HG02981 (cell line): ENCODE results near the gene CKS2.
"Not testable (repeated sequence)": the region's sequence is repeated elsewhere in the genome, so short reads cannot be mapped to it uniquely, and the experiment has no call there.

Source experiments
- ATAC-seq: cut with Tn5 transposase; IDR thresholded peaks from one replicate; pipeline ENCODE4 v1.9.1; 2021; ENCODE audit warnings: mild to moderate bottlenecking, moderate library complexity; ENCODE audit not compliant: unreplicated experiment

Gene CKS2

GRCh38 chr9:89309608-89310474 is 1.2 kb upstream of the CKS2 start:
- ATAC-seq = no peak

DNA sequence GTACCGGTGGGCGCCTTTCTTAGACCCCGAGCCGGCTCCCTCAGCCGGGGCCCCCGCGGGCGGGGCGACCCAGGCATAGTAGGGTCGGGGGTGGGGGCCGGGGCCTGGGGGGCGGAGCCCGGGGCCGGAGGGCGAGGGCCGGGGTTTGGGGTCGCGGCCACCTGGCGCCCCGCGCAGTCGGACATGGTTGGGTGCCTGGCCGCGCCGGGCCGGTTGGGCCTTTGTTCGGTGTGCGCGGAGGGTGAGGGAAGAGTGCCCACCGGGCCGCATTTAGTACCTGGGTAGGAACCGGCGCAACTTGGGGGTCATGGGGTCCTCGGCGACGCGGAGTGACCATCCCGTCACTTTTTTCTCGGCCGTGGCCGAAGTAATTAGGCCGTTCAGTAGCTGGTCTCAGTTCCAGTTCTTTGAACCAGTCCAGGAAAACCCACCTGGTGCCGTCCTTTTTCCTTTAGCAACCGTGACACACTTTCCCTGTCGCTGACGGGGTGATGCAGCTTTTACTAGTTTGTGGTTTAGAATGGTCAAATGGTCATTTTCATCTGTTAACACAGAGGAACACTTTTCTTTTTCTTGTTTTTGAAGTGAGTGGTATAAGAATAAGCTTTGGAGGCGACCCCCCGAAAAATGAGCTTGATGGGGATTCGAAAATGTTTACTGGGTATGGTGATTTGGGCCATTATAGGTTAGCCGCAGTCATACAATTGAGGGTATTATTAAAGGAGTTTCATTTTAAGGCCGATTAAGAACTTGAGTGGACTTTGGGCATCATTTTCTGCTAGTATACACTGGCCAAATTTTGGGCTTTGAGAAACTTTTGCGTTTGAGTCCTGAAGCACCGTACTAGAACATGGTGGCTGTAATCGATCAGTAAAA is 589 bp downstream of the CKS2 start:
- no peak for ATAC-seq

- ATAC-seq = no peak
Measured at GRCh38 chr9:89312222-89312571, 1.2 kb downstream of the CKS2 start.

DNA sequence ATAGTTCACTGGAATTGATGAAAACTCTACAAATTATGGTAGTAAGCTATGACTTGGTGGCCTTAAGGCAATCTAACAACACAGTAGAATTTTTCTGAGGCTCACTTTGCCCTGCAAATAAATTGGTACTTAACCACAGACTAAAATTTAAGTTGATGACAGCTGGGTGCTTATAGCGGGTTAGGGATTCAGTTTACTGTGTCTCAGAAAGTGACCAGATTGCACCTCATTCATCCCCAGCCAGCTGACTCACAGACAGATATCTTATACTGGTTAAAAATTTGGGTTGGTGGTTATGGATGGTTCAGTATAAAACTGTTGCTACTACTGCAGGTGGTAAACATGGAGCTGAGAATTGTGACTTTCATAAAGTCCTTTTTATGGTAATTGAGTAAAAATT is 2.8 kb downstream of the CKS2 start:
- ATAC-seq = no peak

DNA sequence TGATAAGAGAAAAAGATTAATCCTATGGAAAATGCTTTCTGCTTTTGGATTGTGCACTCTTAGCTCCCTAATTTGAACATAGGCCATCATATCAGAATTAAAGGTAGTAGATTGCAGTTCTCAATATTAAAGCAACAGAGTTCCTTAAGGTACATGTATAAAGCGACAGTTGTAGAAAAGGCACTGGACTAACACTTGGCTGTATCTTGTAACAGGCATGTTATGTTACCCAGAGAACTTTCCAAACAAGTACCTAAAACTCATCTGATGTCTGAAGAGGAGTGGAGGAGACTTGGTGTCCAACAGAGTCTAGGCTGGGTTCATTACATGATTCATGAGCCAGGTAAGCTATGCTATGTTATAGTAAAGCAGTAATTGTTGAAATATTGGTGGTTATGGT is 4.0 kb downstream of the CKS2 start:
- no peak for ATAC-seq

- no peak for ATAC-seq
Measured at GRCh38 chr9:89315482-89315881, 4.5 kb downstream of the CKS2 start.

DNA sequence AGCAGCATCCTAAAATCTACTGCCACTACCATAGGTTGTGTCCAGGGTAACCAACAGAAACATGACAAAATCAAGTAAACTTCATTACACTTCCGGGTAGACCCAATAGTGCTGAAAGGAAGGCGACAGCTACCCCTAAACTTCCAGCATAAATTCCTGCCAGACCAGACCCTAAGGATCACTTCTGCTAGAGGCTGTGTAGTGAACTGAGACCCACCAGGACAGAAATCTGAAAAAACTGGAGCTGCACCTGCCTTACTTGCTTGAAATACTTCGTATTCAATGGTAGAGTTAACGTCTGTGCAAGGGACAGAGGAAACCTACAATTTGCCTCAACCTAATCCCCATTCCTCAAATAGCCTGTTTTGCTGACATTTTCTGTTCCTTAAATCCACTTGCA is 6.3 kb downstream of the CKS2 start:
- no peak for ATAC-seq

DNA sequence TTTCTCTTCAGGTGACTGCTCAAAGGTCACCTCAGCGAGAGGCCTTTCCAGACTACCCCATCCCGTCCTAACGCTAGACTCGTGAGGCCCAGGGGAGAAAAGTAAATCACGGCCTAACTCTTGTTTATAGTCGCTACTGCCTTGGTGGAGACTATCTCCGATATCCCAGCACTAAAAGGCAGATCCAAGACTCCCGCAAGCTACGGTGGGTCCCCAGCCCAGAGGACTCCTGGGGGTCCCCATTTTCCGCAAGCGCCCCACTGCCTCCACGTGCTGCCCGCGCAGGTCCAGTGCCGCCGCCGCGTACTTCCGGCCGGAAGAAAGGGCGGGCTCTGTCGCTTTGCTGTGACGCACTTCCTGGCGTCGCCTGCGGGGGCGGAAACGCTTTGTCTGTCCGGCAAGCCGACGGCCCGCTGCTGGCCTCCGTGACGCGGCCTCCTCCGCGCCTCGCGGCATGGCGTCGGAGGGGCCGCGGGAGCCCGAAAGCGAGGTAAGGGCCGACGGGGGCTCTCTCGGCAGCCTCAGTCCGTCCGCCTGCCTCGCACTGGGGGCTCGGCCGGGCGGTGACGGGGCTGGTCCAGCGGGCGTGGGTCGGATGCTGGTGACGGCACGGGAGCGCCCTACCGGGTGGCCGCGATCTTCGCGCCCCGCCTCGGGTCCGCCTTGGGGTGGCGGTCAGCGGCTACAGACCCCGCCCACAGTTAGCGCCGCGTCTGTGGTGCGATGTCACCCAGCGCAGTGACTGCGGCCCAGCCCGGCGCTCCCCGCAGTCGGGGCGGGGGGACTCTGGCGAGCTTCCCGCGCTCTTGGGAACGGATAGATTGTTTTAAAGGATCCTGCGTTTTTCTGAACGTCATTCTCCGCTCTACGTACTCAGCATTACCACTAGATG is 7.4 kb downstream of the CKS2 start, which contains the start of gene SECISBP2:
TSS of gene SECISBP2 (plus strand) at position 378 of the 892 bp plus-strand sequence. CDS start at position 455, 77 bp downstream.
- peak; percentile 89 for ATAC-seq

DNA sequence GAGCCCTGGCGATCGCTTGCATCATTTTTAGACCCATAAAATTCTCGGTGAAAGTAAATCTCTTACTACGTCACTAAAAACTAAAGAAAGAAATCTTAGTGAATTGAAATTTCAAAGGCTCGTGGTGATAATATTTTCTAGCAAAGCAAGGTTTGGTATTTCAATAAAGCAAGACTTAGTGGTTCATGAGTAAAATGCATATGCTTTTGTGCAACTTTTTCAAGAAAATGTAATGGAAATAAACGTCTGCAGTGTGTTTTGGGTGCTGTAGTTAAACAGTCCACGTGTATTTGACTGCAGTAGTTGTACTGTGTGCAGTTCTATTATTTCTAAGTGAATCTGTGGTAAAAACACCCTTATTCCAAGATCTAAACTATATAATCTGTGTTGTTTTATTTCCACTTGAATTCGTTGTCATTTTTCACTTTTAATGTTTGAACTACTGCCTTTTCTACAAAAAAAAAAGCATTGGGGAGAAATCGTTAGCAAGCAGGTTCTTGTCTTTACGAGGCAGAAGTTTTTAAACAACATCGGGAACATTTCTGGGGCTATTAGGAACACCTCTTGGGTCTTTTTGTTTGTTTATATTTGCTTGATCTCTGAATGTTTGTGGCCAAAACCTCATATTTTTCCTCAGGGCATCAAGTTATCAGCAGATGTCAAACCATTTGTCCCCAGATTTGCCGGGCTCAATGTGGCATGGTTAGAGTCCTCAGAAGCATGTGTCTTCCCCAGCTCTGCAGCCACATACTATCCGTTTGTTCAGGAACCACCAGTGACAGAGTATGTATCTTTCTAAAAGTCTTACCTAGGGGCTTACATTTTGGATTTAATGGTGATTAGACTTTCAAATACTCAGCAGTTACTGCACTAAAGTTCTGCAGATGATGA is 8.3 kb downstream of the CKS2 start:
- ATAC-seq = no peak

DNA sequence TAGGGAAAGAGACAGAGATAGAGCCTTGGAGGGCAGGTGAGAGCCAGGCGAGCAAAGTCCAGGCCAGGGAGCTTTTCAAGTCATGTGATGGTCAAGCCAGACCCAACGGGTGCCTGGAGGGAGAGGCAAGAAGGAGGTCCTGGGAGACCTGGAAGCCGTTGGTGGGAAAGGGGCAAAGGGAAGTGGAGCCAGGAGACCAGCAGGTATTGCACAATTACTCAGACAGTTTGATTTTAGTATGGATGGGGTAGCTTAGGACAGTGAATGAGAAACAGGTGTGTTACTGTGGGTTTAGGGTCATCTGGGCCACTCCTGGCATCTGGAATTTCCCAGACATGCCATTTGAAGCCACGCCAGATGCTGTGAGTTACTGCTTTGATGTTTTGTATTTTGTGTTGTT is 12.4 kb downstream of the CKS2 start:
- ATAC-seq = no peak

GRCh38 chr9:89325733-89326132 is 14.7 kb downstream of the CKS2 start:
- ATAC-seq = no peak

DNA sequence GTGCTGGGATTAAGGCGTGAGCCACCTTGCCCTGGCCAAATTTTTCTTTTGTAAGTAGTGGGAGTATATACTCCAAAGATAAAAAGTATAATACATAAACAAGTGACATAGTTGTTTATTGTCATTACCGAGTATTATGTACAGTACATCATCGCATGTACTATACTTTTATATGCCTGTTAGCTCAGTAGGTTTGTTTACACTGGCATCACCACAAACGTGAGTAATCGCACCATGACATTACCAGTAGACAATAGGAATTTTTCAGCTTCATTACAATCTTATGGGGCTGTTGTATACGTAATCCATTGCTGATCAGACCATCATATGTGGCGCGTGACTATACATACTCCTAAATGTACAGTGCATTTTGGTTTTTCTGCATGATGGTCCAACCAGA is 17.1 kb downstream of the CKS2 start:
- ATAC-seq = no peak

DNA sequence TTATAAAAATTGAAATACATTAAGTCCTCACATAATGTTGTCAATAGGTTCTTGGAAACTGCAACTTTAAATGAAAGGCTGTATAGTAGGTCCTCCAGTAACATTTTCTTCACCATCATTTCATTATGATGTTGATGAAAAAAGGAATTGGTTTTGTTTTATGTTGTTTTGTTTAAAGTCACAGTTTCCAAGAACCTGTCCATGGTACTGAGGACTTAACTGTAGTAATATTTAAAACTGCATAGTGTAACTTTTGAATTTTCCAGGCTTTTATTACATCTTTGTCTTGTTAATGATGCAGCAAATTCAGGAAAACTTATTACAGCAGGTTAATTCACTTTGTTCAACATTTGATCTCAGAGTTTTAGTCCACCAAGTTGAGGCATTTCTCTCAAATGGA is 18.9 kb downstream of the CKS2 start:
- no peak for ATAC-seq

DNA sequence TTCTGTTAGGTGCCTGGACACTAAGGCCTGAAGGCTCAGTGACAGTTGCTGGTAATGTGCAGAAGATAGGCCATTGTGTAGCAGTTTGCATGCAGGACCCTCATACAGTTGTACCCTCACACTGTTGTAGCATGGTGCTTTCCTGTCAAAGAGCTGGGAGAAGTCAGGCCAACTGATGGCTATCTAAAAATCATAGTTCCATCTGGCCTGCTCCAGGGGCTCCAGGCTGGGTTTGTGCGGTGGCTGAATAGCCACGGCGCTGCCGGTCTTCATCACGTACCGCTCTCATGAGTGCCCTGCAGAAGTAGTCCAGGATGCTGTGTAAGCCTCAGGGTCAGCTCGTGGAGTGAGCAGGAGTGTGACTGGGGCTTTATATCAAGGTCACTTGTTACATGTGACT is 19.5 kb downstream of the CKS2 start:
- ATAC-seq = no peak

DNA sequence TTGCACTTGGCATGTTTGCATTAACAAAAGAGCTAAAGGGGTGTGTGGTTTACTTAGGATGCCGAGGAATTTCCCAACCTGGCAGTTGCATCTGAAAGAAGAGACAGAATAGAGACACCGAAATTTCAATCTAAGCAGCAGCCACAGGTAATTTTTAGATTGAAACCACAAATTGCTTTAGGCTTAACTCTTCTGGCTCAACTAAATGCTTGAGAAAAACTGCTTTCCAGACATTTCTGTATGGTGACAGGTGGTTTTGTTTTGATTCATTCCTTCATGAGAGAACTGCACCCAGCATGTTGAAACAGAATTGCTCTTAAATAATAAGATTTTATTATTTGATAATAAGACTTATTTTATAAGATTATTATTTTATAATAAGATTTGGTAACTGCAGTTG is 28.8 kb downstream of the CKS2 start:
- ATAC-seq = no peak

DNA sequence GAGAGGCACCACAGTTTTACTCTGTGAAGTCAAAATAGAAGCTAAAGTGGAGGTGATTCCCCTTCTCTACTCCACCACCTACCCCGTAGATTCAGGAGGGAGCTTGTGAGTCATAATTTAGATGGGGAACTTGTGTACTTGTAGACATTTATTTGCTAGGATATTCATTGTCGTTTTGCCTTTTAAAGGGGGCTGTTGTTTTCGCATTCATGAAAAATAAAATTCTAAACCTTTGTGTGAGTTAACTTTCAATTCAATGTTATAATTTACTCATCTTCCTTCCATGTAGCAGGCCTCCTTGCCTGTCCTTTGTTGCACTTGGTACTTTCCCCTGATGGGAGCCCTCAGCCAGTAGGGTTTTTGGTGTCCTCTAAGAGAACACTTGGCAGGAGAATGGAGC is 29.3 kb downstream of the CKS2 start:
- peak; percentile 71 for ATAC-seq

DNA sequence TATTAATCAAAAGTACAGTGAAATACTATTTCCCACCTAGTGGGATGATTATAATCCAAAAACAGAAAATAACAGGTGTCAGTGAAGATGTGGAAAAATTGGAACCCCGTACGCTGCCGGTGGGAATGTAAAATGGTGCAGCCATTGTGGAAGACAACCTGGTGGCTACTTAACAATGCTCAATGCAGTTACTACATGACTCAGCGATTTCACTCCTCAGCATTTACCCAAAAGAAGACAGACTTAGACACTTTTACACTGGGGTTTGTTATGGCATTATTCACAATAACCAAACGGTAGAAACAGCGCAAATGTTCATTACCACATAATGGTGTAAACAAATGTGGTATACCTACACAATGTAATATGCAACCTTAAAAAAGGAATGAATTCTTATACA is 31.2 kb downstream of the CKS2 start:
- no peak for ATAC-seq

DNA sequence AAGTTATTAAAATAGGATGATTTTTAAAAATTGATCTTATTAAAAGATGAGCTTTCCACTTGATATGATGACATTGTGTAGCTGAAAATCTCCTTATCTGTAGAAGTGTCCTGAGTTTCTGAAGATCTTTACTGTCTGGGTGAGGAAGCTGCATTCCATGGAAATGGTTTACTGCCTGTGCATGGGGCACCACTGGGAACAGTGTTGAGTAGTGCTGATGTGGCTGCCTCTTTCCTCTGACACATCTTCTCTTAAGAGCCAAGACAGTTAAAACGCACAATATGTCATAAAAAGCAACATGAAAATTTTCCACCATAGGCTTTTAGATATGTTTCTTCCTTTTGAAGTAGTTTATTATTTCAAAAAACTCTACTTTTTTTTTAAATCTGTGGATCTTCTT is 32.0 kb downstream of the CKS2 start:
- ATAC-seq = no peak

DNA sequence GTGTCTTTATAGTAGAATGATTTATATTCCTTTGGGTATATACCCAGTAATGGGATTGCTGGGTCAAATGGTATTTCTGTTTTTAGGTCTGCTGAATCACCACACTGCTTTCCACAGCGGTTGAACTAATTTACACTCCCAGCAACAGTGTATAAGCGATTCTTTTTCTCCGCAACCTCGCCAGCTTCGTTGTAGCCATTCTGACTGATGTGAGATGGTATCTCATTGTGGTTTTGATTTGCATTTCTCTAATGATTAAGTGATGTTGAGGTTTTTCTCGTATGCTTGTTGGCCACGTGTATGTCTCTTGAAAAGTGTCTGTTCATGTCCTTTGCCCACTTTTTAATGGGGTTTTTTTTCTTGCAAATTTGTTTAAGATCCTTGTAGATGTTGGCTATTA is 32.8 kb downstream of the CKS2 start:
- not testable (repeated sequence) for ATAC-seq

DNA sequence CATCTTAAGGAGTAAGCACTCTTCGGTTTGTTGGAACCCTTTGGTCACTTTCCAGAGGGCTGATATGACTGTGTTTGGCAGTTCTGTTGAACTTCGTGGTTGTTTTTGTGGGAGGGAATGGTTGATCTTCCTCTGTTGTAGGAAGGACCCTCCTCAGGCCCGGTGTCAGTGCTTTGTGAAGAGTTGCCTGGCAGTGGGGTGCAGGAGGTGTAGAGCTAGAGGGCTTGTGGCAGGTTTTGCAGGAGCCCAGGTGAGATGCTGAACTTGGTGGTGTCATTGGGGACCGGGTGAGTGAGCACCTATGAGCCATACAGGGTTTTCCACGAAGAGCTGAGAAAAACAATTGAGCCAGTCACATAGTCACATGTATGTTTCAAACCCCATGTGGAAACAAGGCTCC is 34.5 kb downstream of the CKS2 start:
- no peak for ATAC-seq
